GM21390 (cell line): Measurements from ENCODE around the gene POU1F1.
A peak's percentile ranks its signal among the peaks of the same experiment; 100 is the strongest.
"Not testable (repeated sequence)": the region's sequence is repeated elsewhere in the genome, so short reads cannot be mapped to it uniquely, and the experiment has no call there.

Experiments
- ATAC-seq: cut with Tn5 transposase; IDR thresholded peaks from one replicate; pipeline ENCODE4 v1.9.1; 2021; ENCODE audit not compliant: unreplicated experiment

The POU1F1 gene

GRCh38 chr3:87260270-87260669 is 16.1 kb downstream of the POU1F1 start:
- peak; percentile 82 for ATAC-seq

- ATAC-seq, result no peak
Measured at GRCh38 chr3:87250009-87250408, 26.4 kb downstream of the POU1F1 start.

- ATAC-seq, result no peak
Measured at GRCh38 chr3:87248831-87249230, 27.6 kb downstream of the POU1F1 start.

GRCh38 chr3:87248231-87248630 is 28.2 kb downstream of the POU1F1 start:
- ATAC-seq, result not testable (repeated sequence)

- ATAC-seq, result no peak
Measured at GRCh38 chr3:87247430-87247773, 29.0 kb downstream of the POU1F1 start.

- no peak for ATAC-seq
Measured at GRCh38 chr3:87246662-87247429, 29.5 kb downstream of the POU1F1 start.

- no peak for ATAC-seq
Measured at GRCh38 chr3:87236093-87236492, 40.3 kb downstream of the POU1F1 start.

- ATAC-seq, result no peak
Measured at GRCh38 chr3:87233805-87234204, 42.6 kb downstream of the POU1F1 start.

- no peak for ATAC-seq
Measured at GRCh38 chr3:87229113-87229512, 47.3 kb downstream of the POU1F1 start.

GRCh38 chr3:87228316-87228715 is 48.1 kb downstream of the POU1F1 start:
- ATAC-seq, result no peak

GRCh38 chr3:87227835-87228144 is 48.6 kb downstream of the POU1F1 start:
- peak; percentile 3 for ATAC-seq

- ATAC-seq, result peak; percentile 94
Measured at GRCh38 chr3:87227104-87227834, 49.1 kb downstream of the POU1F1 start, which contains the start of gene CHMP2B. CHMP2B (plus strand) TSS chr3:87227309; CDS start chr3:87227523, 214 bp downstream.

- ATAC-seq, result no peak
Measured at GRCh38 chr3:87225659-87226058, 50.7 kb downstream of the POU1F1 start.

GRCh38 chr3:87219611-87220010 is 56.8 kb downstream of the POU1F1 start:
- ATAC-seq, result no peak

- ATAC-seq, result no peak
Measured at GRCh38 chr3:87218560-87218959, 57.8 kb downstream of the POU1F1 start.
